HepG2 (cell line): ENCODE results near the gene BICRAL. TPM values are rescaled to one million over a fixed set of nuclear protein-coding genes. Genes with fewer than 3 reads are reported as not detected.
A peak's percentile ranks its signal among the peaks of the same experiment; 100 is the strongest.

Source experiments
- ADNP ChIP-seq: sonication (generic); formaldehyde crosslinking; IDR thresholded peaks from 2 replicates; pipeline ENCODE4 v1.4.0; 2020; ENCODE audit warnings: missing genetic modification reagents
- JUND ChIP-seq: sonication (generic); formaldehyde crosslinking; IDR thresholded peaks from 2 replicates; pipeline ENCODE4 v1.8.0; 2022; ENCODE audit warnings: mild to moderate bottlenecking, missing genetic modification reagents
- MAZ ChIP-seq, 2 experiments: sonication (generic) in 1 of 2; formaldehyde crosslinking in 1 of 2; IDR thresholded peaks; 2 replicates each; pipeline versions ENCODE4 v1.5.0 to v1.6.1; 2012 to 2020; ENCODE audit warnings: low read depth in 2 of 2, mild to moderate bottlenecking in 2 of 2, borderline replicate concordance in 1 of 2, improper control_type of control experiment in 1 of 2, low read length in 1 of 2, missing genetic modification reagents in 1 of 2, moderate library complexity in 1 of 2
- PCBP2 ChIP-seq: fragments of 200-400 bp; formaldehyde crosslinking; optimal IDR thresholded peaks from 2 replicates; pipeline ENCODE3; 2018; ENCODE audit warnings: low read length, low read depth; ENCODE audit not compliant: poor library complexity, severe bottlenecking
- U2AF2 ChIP-seq: fragments of 200-400 bp; formaldehyde crosslinking; IDR thresholded peaks from 2 replicates; pipeline ENCODE4 v1.6.1; 2017; ENCODE audit warnings: low read depth, mild to moderate bottlenecking, low read length
- ZC3H4 ChIP-seq: sonication (generic); formaldehyde crosslinking; IDR thresholded peaks from 2 replicates; pipeline ENCODE4 v1.4.0; 2020; ENCODE audit warnings: missing genetic modification reagents, borderline replicate concordance
- ZFP1 ChIP-seq: IDR thresholded peaks from 2 replicates; pipeline ENCODE4 v1.6.1; 2016
- ZNF407 ChIP-seq: sonication (generic); formaldehyde crosslinking; IDR thresholded peaks from one replicate; pipeline ENCODE4 v1.5.1; 2020; ENCODE audit warnings: mild to moderate bottlenecking, missing genetic modification reagents; ENCODE audit errors: not compliant biosample characterization
- polyA plus RNA-seq, 8 experiments: library from polyadenylated mRNA; depleted of rRNA in 3 of 8; stranded (reverse) in 7 of 8; unstranded in 1 of 8; fragments of >200 nt; fragmentation: Illumina TruSeq in 4 of 8; extraction: Trizol in 4 of 8; gene quantifications; 2 replicates each; pipeline versions ENCODE4 v1.2.1 to v1.2.3, GENCODE V29; 2011 to 2016; ENCODE audit warnings: low read depth in 4 of 8, missing spikeins in 1 of 8, mixed read lengths in 1 of 8; ENCODE audit not compliant: insufficient read depth in 1 of 8
- total RNA-seq, 5 experiments: library from RNA; depleted of rRNA; stranded (reverse); fragments of >200 nt; fragmentation: Illumina TruSeq; extraction: Trizol; gene quantifications; 2 replicates each; pipeline ENCODE4 v1.2.3, GENCODE V29; 2016; ENCODE audit warnings: low read depth in 1 of 5
- TF ChIP-seq, protein P1 (sequence below): sonication (generic); formaldehyde crosslinking; IDR thresholded peaks from 2 replicates; pipeline ENCODE4 v1.5.0; 2020; ENCODE audit warnings: missing genetic modification reagents
- TF ChIP-seq, protein P2 (sequence below): sonication (generic); formaldehyde crosslinking; IDR thresholded peaks from 2 replicates; pipeline ENCODE4 v1.5.0; 2020; ENCODE audit warnings: mild to moderate bottlenecking, missing genetic modification reagents, borderline replicate concordance
- TF ChIP-seq, protein P3 (sequence below): sonication (generic); formaldehyde crosslinking; IDR thresholded peaks from 2 replicates; pipeline ENCODE4 v1.9.0; 2021; ENCODE audit warnings: missing genetic modification reagents, mild to moderate bottlenecking, borderline replicate concordance

Gene BICRAL
- total and polyA plus RNA-seq, 2 of the 13 experiments (the other 11 are each of a cell fraction or from before 2014, with no cell fraction given), result 5.0 to 13.5 TPM

GRCh38 chr6:42746463-42747391 lies 35.1 kb upstream of the BICRAL start (continued):
- TF ChIP-seq, protein P1, sequence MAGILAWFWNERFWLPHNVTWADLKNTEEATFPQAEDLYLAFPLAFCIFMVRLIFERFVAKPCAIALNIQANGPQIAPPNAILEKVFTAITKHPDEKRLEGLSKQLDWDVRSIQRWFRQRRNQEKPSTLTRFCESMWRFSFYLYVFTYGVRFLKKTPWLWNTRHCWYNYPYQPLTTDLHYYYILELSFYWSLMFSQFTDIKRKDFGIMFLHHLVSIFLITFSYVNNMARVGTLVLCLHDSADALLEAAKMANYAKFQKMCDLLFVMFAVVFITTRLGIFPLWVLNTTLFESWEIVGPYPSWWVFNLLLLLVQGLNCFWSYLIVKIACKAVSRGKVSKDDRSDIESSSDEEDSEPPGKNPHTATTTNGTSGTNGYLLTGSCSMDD (CRISPR knock-in tag), result no peak
- TF ChIP-seq, protein P2, sequence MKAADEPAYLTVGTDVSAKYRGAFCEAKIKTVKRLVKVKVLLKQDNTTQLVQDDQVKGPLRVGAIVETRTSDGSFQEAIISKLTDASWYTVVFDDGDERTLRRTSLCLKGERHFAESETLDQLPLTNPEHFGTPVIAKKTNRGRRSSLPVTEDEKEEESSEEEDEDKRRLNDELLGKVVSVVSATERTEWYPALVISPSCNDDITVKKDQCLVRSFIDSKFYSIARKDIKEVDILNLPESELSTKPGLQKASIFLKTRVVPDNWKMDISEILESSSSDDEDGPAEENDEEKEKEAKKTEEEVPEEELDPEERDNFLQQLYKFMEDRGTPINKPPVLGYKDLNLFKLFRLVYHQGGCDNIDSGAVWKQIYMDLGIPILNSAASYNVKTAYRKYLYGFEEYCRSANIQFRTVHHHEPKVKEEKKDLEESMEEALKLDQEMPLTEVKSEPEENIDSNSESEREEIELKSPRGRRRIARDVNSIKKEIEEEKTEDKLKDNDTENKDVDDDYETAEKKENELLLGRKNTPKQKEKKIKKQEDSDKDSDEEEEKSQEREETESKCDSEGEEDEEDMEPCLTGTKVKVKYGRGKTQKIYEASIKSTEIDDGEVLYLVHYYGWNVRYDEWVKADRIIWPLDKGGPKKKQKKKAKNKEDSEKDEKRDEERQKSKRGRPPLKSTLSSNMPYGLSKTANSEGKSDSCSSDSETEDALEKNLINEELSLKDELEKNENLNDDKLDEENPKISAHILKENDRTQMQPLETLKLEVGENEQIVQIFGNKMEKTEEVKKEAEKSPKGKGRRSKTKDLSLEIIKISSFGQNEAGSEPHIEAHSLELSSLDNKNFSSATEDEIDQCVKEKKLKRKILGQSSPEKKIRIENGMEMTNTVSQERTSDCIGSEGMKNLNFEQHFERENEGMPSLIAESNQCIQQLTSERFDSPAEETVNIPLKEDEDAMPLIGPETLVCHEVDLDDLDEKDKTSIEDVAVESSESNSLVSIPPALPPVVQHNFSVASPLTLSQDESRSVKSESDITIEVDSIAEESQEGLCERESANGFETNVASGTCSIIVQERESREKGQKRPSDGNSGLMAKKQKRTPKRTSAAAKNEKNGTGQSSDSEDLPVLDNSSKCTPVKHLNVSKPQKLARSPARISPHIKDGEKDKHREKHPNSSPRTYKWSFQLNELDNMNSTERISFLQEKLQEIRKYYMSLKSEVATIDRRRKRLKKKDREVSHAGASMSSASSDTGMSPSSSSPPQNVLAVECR, result peak; percentile 90; the same call in 1 of the 2 replicates
- TF ChIP-seq ZFP1 (CRISPR knock-in tag), result no peak; the same call in 1 of the 2 replicates
- peak; percentile 79; the same call in 1 of the 2 replicates for TF ChIP-seq MAZ (IDR thresholded peaks at IDR 0.05; ENCODE audit: borderline replicate concordance, low read depth, low read length)
- TF ChIP-seq MAZ (CRISPR knock-in tag; IDR thresholded peaks at IDR 0.05; ENCODE audit: low read depth), result peak; percentile 69; the same call in 1 of the 2 replicates
- TF ChIP-seq PCBP2, result no peak
- TF ChIP-seq ZC3H4 (CRISPR knock-in tag), result no peak; the same call in 1 of the 2 replicates
- no peak; the same call in 1 of the 2 replicates for TF ChIP-seq JUND (CRISPR knock-in tag)
- TF ChIP-seq, protein P3, sequence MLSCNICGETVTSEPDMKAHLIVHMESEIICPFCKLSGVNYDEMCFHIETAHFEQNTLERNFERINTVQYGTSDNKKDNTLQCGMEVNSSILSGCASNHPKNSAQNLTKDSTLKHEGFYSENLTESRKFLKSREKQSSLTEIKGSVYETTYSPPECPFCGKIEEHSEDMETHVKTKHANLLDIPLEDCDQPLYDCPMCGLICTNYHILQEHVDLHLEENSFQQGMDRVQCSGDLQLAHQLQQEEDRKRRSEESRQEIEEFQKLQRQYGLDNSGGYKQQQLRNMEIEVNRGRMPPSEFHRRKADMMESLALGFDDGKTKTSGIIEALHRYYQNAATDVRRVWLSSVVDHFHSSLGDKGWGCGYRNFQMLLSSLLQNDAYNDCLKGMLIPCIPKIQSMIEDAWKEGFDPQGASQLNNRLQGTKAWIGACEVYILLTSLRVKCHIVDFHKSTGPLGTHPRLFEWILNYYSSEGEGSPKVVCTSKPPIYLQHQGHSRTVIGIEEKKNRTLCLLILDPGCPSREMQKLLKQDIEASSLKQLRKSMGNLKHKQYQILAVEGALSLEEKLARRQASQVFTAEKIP (CRISPR knock-in tag), result no peak
- TF ChIP-seq U2AF2, result no peak
- no peak for TF ChIP-seq ADNP
- TF ChIP-seq ZNF407 (CRISPR knock-in tag), result peak; percentile 44
